Cardiac muscle cell (in vitro differentiated cells and primary cell): ENCODE measurements around the gene CRTAP. TPM values are rescaled to one million over a fixed set of nuclear protein-coding genes. Genes with fewer than 3 reads are reported as not detected.

ENCODE experiments used
- DNase-seq, 2 donors: peaks; one replicate each; pipeline versions ENCODE4 v3.0.0 to v3.0.0-alpha.2; 2010 to 2017; ENCODE audit warnings: low read depth in 1 of 2, low spot score in 1 of 2
- H3K27ac ChIP-seq: fragments of 200-600 bp; sonication (generic); 2 replicates; pipeline ENCODE4 v1.5.1; 2016
- H3K27me3 ChIP-seq: fragments of 200-600 bp; sonication (generic); 2 replicates; pipeline ENCODE4 v1.6.0; 2016; ENCODE audit warnings: control low read depth
- H3K36me3 ChIP-seq: fragments of 200-600 bp; sonication (generic); 2 replicates; pipeline ENCODE4 v1.5.1; 2016; ENCODE audit warnings: control low read depth
- H3K4me1 ChIP-seq: fragments of 200-600 bp; sonication (generic); 2 replicates; pipeline ENCODE4 v1.8.1; 2017; ENCODE audit warnings: low read depth, mild to moderate bottlenecking, mixed run types
- H3K4me3 ChIP-seq: fragments of 200-600 bp; sonication (generic); 2 replicates; pipeline ENCODE4 v1.5.1; 2016; ENCODE audit warnings: mild to moderate bottlenecking
- H3K9me3 ChIP-seq: fragments of 200-600 bp; sonication (generic); 2 replicates; pipeline ENCODE4 v1.5.1; 2017; ENCODE audit warnings: low read depth, mild to moderate bottlenecking, control low read depth
- polyA plus RNA-seq: library from polyadenylated mRNA; unstranded; fragments of >200 nt; fragmentation: Nextera tagmentation; extraction: Ambion mirVana; gene quantifications from 2 replicates; pipeline ENCODE4 v1.2.1, GENCODE V29; 2016
- total RNA-seq: library from RNA; depleted of rRNA; stranded (reverse); fragments of >200 nt; gene quantifications from 2 replicates; pipeline ENCODE4 v1.2.3, GENCODE V29; 2016
- TF ChIP-seq, protein P1 (sequence below): IDR thresholded peaks from 2 replicates; pipeline ENCODE4 v1.5.1; 2012; ENCODE audit warnings: low read depth, mild to moderate bottlenecking, low read length

The CRTAP gene
- total and polyA plus RNA-seq, 2 experiments from 2014 or later = 83.6 to 127 TPM

DNA sequence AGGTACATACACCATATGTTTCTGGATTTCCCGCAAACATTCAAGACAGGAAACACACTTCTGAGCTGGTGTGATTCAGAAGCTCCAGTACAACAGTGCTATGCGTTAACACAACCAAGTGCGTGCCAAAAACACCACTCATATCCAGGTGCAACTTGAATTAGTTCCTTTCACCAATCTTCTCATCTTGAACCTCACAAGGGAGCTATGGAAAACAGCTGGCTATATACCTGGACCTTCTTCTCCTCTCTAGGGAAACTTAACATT lies 73.5 kb downstream of the CRTAP start:
- Histone ChIP-seq H3K27me3 (no peaks in the 10 kb centered on the region), H3K36me3 (no peaks in the 10 kb centered on the region), H3K4me3 (no peak overlapping the region), H3K4me1 (no peaks in the 10 kb centered on the region), H3K27ac (no peak overlapping the region), H3K9me3 (no peaks in the 10 kb centered on the region)
- DNase-seq = peak in 1 of 2 donors; percentile 6
- TF ChIP-seq, protein P1, sequence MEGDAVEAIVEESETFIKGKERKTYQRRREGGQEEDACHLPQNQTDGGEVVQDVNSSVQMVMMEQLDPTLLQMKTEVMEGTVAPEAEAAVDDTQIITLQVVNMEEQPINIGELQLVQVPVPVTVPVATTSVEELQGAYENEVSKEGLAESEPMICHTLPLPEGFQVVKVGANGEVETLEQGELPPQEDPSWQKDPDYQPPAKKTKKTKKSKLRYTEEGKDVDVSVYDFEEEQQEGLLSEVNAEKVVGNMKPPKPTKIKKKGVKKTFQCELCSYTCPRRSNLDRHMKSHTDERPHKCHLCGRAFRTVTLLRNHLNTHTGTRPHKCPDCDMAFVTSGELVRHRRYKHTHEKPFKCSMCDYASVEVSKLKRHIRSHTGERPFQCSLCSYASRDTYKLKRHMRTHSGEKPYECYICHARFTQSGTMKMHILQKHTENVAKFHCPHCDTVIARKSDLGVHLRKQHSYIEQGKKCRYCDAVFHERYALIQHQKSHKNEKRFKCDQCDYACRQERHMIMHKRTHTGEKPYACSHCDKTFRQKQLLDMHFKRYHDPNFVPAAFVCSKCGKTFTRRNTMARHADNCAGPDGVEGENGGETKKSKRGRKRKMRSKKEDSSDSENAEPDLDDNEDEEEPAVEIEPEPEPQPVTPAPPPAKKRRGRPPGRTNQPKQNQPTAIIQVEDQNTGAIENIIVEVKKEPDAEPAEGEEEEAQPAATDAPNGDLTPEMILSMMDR = no peak

DNA sequence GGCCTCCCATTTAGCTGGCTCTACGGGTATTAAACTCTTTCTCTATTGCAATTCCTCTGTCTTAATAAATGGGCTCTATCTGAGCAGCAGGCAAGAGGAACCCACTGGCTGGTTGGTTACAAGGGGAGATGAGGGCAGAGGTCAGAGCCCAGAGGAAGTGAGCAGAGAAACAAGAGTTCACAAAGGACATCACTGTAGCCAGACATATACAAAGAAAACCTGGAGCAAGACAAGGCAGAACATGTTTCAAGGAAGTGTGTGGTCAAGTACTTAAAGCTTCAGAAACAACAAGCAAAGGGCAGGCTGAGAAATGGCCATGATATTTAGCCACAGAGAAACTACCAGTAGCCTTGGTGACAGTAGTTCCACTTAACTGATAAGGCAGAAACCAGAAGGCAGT lies 80.5 kb downstream of the CRTAP start:
- no peaks in the 10 kb centered on the region for H3K4me1 ChIP-seq
- H3K4me3 ChIP-seq = no peak overlapping the region
- no peaks in the 10 kb centered on the region for H3K9me3 ChIP-seq
- no peak for DNase-seq
- TF ChIP-seq, protein P1 = no peak
- H3K36me3 ChIP-seq = no peaks in the 10 kb centered on the region
- no peaks in the 10 kb centered on the region for H3K27me3 ChIP-seq
- H3K27ac ChIP-seq = no peak overlapping the region

DNA sequence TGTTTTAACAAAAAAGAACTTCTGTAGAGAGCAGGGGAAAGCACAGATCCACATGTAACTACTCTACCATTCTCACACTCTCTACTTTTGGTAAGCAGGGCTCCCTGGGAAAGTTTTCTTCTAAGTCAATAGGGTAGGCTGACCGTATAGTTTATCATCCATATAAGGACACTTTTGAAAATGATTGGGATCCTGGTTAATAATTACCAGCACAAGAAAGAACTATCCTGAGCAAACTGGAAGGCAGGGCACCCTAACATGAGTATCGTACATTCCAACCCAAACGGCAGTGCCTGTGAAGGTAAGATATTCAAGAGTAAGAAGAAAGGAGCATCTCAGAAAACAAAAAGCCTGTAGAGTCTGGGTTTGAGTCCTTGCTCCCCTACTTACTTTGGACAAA lies 82.7 kb downstream of the CRTAP start:
- Histone ChIP-seq H3K27ac (no peak overlapping the region), H3K4me1 (no peaks in the 10 kb centered on the region), H3K9me3 (no peaks in the 10 kb centered on the region), H3K27me3 (no peaks in the 10 kb centered on the region), H3K36me3 (no peaks in the 10 kb centered on the region), H3K4me3 (no peak overlapping the region)
- TF ChIP-seq, protein P1 = no peak
- DNase-seq = no peak

Other genes with a start within 250 kb of the CRTAP start
- not detected in 2 replicates for gene CCR4, start 162.4 kb upstream of the CRTAP start, total RNA-seq
- not detected in 2 replicates for gene CCR4, start 162.4 kb upstream of the CRTAP start, polyA plus RNA-seq
- gene GLB1, start 16.9 kb upstream of the CRTAP start, total RNA-seq = 63.8 and 72.5 TPM in 2 replicates
- 60.7 and 81.0 TPM in 2 replicates for gene GLB1, start 16.9 kb upstream of the CRTAP start, polyA plus RNA-seq
- gene TMPPE, start 16.9 kb upstream of the CRTAP start, total RNA-seq = 5.2 and 6.9 TPM in 2 replicates
- 1.8 and 2.4 TPM in 2 replicates for gene TMPPE, start 16.9 kb upstream of the CRTAP start, polyA plus RNA-seq
- gene SUSD5, start 104.8 kb downstream of the CRTAP start, total RNA-seq = 4.3 and 7.1 TPM in 2 replicates
- gene SUSD5, start 104.8 kb downstream of the CRTAP start, polyA plus RNA-seq = 4.5 and 11.0 TPM in 2 replicates
- gene FBXL2, start 163.4 kb downstream of the CRTAP start, total RNA-seq = 19.0 and 27.6 TPM in 2 replicates
- gene FBXL2, start 163.4 kb downstream of the CRTAP start, polyA plus RNA-seq = 17.5 and 25.6 TPM in 2 replicates